Chondrocyte (in vitro differentiated cells): ENCODE measurements around the gene LRRC8C. TPM values are rescaled to one million over a fixed set of nuclear protein-coding genes. Genes with fewer than 3 reads are reported as not detected.

Source experiments
- DNase-seq: peaks from one replicate; pipeline ENCODE4 v3.0.0; 2021; ENCODE audit warnings: mixed read lengths, low spot score
- H3K27ac Mint-ChIP-seq: one replicate; pipeline ENCODE4 v1.8.0; 2021; ENCODE audit warnings: mild to moderate bottlenecking, moderate library complexity, mixed read lengths; ENCODE audit not compliant: unreplicated experiment
- H3K27me3 Mint-ChIP-seq: 2 replicates; pipeline ENCODE4 v1.8.0; 2021; ENCODE audit warnings: low read depth, mixed read lengths
- H3K36me3 Mint-ChIP-seq: 2 replicates; pipeline ENCODE4 v1.8.0; 2021; ENCODE audit warnings: low read depth, mixed read lengths
- H3K4me1 Mint-ChIP-seq: 2 replicates; pipeline ENCODE4 v1.8.0; 2021; ENCODE audit warnings: low read depth, mild to moderate bottlenecking, mixed read lengths
- H3K4me3 Mint-ChIP-seq: one replicate; pipeline ENCODE4 v1.8.0; 2021; ENCODE audit warnings: mild to moderate bottlenecking, moderate library complexity, mixed read lengths; ENCODE audit not compliant: unreplicated experiment
- H3K9me3 Mint-ChIP-seq: 2 replicates; pipeline ENCODE4 v1.8.0; 2021; ENCODE audit warnings: low read depth, mixed read lengths
- total RNA-seq: library from RNA; stranded (reverse); gene quantifications from 3 replicates; pipeline ENCODE4 v1.2.1, GENCODE V29; 2021
- TF ChIP-seq, protein P1 (sequence below): fragments of 200-600 bp; sonication (generic); IDR thresholded peaks from 2 replicates; pipeline ENCODE4 v1.5.0; 2021; ENCODE audit warnings: antibody characterized with exemption, mild to moderate bottlenecking, moderate library complexity

LRRC8C gene
- total RNA-seq, 1 donor from 2014 or later = 2.3 TPM

DNA sequence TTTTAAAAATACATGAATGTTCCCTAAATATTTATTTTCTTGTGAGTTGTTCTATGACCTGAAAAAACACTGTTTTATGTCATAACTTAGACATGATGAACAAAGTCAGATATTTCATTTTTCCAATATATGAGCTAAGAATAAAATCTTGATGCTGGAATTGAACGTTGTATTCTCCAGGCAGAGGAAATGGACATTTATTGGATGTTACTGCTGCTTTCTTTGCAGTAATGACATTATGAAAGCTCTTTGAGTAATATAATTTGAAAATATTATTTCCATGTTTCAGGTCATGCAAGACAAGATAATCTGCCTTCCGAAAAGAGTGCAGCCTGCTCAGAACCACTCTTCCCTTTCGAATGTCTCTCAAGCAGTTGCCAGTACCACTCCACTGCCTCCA is 79.5 kb downstream of the LRRC8C start:
- TF ChIP-seq, protein P1, sequence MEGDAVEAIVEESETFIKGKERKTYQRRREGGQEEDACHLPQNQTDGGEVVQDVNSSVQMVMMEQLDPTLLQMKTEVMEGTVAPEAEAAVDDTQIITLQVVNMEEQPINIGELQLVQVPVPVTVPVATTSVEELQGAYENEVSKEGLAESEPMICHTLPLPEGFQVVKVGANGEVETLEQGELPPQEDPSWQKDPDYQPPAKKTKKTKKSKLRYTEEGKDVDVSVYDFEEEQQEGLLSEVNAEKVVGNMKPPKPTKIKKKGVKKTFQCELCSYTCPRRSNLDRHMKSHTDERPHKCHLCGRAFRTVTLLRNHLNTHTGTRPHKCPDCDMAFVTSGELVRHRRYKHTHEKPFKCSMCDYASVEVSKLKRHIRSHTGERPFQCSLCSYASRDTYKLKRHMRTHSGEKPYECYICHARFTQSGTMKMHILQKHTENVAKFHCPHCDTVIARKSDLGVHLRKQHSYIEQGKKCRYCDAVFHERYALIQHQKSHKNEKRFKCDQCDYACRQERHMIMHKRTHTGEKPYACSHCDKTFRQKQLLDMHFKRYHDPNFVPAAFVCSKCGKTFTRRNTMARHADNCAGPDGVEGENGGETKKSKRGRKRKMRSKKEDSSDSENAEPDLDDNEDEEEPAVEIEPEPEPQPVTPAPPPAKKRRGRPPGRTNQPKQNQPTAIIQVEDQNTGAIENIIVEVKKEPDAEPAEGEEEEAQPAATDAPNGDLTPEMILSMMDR = no peak
- Mint-ChIP-seq H3K4me3 (no peak overlapping the region), H3K27ac (no peak overlapping the region), H3K27me3 (no peaks in the 10 kb centered on the region), H3K36me3 (no peaks in the 10 kb centered on the region), H3K4me1 (peaks cover 20% of the 10 kb centered on the region), H3K9me3 (no peaks in the 10 kb centered on the region)
- no peak for DNase-seq

DNA sequence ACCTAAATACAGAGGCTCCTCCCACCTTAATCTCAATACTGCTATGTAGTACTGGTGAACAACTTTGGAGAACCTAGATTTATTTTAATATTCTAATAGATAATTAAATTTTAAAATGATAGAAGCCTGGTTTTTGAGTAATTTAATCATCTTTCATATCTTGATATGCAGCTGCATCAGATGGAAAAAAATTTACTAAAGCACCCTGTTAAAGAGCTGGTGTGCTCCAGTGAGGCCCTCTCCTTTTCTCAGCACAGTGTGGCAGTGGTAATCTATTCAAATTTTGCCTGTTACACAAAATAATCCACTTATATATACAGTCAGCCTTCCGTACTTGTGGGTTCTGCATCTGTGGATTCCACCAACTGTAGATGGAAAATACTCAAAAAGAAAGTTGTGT is 82.8 kb downstream of the LRRC8C start:
- Mint-ChIP-seq H3K4me1 (peaks cover 18% of the 10 kb centered on the region), H3K36me3 (no peaks in the 10 kb centered on the region), H3K27ac (no peak overlapping the region), H3K9me3 (no peaks in the 10 kb centered on the region), H3K27me3 (no peaks in the 10 kb centered on the region), H3K4me3 (no peak overlapping the region)
- TF ChIP-seq, protein P1 = no peak
- no peak for DNase-seq

DNA sequence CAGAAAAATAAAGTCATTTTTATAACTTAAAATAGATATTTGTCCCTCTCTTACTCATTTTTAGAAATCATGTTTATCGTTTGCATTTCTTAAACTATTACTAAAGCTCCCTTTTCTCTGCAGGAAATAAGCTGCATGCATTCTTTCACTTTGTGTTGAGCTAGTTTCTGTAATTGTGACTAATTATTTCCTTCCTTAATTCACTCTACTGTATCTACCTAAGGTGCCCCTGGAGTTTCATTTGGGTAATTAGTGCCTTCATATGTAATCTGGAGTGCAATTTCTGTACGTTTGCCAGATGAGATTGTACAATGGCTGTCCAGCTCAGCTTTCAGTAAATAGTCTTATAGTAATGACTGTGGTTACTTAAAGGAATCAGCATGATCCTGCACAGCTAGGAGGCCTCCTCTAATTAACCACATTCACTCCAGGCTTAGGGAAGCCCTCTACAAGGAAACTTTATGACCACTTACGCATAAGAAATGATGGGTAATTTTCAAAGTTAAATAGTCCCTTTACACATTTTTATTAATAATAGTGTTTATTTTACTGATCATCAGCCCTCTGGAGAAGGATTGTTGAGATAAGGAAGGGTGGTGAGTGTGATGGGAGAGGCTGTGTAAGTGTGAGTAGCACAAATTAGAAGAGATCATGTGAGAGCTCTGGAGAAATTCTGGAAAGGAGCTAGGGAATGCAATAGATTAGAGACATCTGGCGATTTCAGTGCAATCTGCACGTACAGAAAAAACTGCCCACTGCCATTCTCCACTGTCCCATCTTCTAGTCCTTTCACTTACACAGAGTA is 86.8 kb downstream of the LRRC8C start:
- Mint-ChIP-seq H3K4me3 (no peak overlapping the region), H3K27ac (no peak overlapping the region), H3K4me1 (peaks cover 36% of the 10 kb centered on the region), H3K36me3 (no peaks in the 10 kb centered on the region), H3K9me3 (peaks cover 2% of the 10 kb centered on the region), H3K27me3 (no peaks in the 10 kb centered on the region)
- no peak for DNase-seq
- TF ChIP-seq, protein P1 = no peak

DNA sequence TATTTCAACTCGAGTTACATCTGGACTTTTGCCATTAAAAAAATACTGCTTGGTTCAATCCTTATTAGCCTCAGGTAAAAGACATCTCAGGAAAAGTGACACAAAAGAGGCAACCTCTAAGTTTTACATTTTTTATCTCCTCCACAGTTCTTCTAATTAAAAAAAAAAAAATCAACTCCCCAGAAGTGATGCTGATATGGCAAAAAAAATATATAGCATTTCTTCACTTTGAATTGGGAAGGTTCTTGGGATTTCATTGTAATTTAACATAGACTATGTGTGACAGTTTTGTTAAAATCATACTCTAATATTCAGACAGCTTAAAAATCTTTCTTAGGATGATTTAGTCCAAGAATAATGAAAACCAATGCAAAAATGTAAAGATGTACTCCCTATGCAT is 87.9 kb downstream of the LRRC8C start:
- no peaks in the 10 kb centered on the region for H3K36me3 Mint-ChIP-seq
- no peaks in the 10 kb centered on the region for H3K27me3 Mint-ChIP-seq

DNA sequence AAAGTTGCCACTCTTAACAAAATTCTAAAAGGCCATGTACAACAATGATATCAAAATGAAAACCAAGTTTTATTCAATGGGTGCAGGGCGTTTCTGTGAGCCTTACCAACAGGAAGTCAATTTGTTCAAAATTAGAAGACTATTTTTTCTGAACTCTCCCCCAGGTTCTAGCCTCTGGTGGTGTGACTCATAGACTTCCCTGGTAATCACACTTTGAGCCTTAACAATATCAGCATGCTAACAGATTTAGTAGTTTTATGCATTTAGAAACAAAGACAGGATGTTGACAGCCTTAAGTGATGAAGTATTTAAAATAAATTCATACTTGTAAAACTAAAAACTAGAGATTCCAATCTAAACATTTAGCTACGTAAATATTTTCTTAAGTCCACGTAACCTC is 88.4 kb downstream of the LRRC8C start:
- no peaks in the 10 kb centered on the region for H3K36me3 Mint-ChIP-seq
- H3K27ac Mint-ChIP-seq = no peak overlapping the region
- no peak for DNase-seq
- H3K4me3 Mint-ChIP-seq = no peak overlapping the region
- TF ChIP-seq, protein P1 = no peak
- H3K27me3 Mint-ChIP-seq = no peaks in the 10 kb centered on the region
- H3K4me1 Mint-ChIP-seq = peaks cover 49% of the 10 kb centered on the region
- peaks cover 2% of the 10 kb centered on the region for H3K9me3 Mint-ChIP-seq

More for the DNA sequence above, 87.9 kb downstream of the LRRC8C start:
- H3K27ac Mint-ChIP-seq = no peak overlapping the region
- H3K4me3 Mint-ChIP-seq = no peak overlapping the region
- TF ChIP-seq, protein P1 = no peak
- peaks cover 47% of the 10 kb centered on the region for H3K4me1 Mint-ChIP-seq
- DNase-seq = no peak
- H3K9me3 Mint-ChIP-seq = peaks cover 2% of the 10 kb centered on the region
